Measurements from ENCODE around the gene COCH.

The COCH gene

DNA sequence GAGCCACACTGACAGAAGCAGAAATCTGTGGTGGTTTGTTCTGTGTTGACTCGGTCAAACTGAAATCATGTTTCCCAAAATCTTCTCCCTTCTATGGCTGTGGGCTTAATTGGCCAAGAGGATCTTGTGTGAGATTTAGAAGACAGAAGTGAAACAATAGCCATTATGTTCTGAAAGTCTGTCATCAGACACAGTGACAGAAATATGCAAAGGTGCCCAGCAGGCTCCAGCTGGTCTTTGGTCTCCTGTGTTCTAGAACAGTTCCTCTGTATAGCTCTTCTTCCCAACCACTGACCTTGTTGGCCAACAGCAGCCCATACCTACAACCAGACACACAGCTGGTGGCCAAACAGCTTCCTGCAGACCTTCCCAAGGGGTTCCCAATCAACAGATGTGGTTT lies 25.0 kb upstream of the COCH start:
- peak overlapping the region in 5 of 11 experiments; percentile 6 to 56 (median 28); a peak in 8 of 22 replicates for H3K27ac ChIP-seq
- H3K4me1 ChIP-seq, result peaks cover 0 to 17% (median 5%) of the 10 kb centered on the region in 10 experiments; a peak in 11 of 20 replicates
- no peaks in the 10 kb centered on the region for H3K9me3 ChIP-seq (replicated peaks in 1 of 11)
- H3K9ac ChIP-seq, result 0 out of 22 replicates have a peak overlapping the region, but pooled peaks of 1 of the 11 experiments have one; percentile 27
- H3K36me3 ChIP-seq, result no peaks in the 10 kb centered on the region
- peak overlapping the region in 6 of 11 experiments; percentile 5 to 66 (median 44); a peak in 12 of 22 replicates for H3K4me2 ChIP-seq
- TF ChIP-seq Cebpa-rat (IDR thresholded peaks at IDR 0.05), result no peak
- no peaks in the 10 kb centered on the region for H4K20me1 ChIP-seq
- no peak overlapping the region for H3K4me3 ChIP-seq
- no peaks in the 10 kb centered on the region for H3K27me3 ChIP-seq

DNA sequence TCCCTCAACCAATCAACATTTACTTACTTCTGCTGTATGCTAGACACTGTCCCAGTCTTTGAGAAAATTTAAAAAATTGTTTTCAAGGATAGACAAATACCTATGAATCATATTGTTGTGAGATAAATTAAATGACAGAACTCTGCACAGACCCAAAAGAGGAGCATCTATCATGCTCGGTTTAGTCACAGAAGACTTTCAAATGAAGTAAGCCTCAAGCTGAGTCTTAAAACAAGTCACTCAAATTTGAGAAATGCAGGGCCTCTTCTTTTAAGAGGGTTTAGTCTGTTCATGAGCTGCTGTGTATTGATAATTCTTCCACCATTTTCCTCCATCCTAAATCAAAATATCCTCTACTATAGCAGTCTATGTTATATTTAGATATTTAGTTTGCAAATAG lies 24.4 kb upstream of the COCH start:
- H3K9ac ChIP-seq, result no peak overlapping the region
- H3K4me2 ChIP-seq, result 0 out of 22 replicates have a peak overlapping the region, but pooled peaks of 1 of the 11 experiments have one; percentile 66
- no peaks in the 10 kb centered on the region for H4K20me1 ChIP-seq
- peaks cover 0 to 17% (median 5%) of the 10 kb centered on the region in 10 experiments; a peak in 11 of 20 replicates for H3K4me1 ChIP-seq
- H3K27me3 ChIP-seq, result no peaks in the 10 kb centered on the region
- H3K9me3 ChIP-seq (replicated peaks in 1 of 11), result no peaks in the 10 kb centered on the region
- no peak for TF ChIP-seq Cebpa-rat (IDR thresholded peaks at IDR 0.05)
- H3K36me3 ChIP-seq, result no peaks in the 10 kb centered on the region
- H3K27ac ChIP-seq, result no peak overlapping the region
- H3K4me3 ChIP-seq, result no peak overlapping the region

DNA sequence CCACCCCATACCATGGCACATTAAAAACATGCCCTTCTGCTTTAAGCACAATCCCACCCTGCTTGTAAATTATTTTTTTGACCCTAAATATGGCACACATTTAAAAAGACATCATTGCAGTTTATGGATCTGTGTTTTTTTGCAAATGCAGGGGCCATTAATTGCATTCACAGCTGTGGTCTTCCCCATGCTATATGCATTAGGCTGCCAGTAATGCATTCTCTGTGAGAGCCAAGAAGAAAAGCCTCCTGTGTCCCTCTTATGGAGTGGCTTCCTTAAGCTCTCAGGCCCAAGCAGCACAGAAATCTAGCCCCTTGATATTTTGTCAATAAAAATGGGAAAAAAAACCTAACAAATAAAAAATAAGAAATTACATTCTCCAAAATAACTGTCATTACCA lies 20.4 kb upstream of the COCH start:
- no peaks in the 10 kb centered on the region for H3K36me3 ChIP-seq
- no peaks in the 10 kb centered on the region for H3K9me3 ChIP-seq (replicated peaks in 1 of 11)
- H3K4me2 ChIP-seq, result no peak overlapping the region
- H3K9ac ChIP-seq, result no peak overlapping the region
- H3K27me3 ChIP-seq, result no peaks in the 10 kb centered on the region
- TF ChIP-seq Cebpa-rat (IDR thresholded peaks at IDR 0.05), result no peak
- H3K27ac ChIP-seq, result no peak overlapping the region
- H3K4me1 ChIP-seq, result peaks cover 0 to 10% (median 5%) of the 10 kb centered on the region in 10 experiments; a peak in 11 of 20 replicates
- H4K20me1 ChIP-seq, result no peaks in the 10 kb centered on the region
- no peak overlapping the region for H3K4me3 ChIP-seq

DNA sequence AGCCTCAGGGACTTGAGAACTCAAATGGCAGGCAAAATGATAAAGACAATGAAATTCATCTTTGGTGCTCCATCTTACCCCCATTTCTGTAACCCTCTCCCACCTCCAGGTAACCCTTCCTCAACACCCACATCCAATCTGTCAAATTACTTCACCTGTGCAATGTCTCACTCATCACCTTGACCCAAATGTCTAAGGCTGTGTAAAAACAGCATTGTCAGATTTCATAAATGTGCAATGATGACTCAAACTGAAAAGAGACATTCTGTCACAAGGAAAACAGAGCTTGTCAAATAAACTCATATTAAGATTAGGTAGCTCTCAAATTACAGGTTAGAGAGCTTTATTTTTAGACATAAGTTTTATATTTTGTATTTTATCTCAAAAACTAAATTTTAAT lies 19.9 kb upstream of the COCH start:
- no peak overlapping the region for H3K4me2 ChIP-seq
- H3K9ac ChIP-seq, result no peak overlapping the region
- no peaks in the 10 kb centered on the region for H3K9me3 ChIP-seq (replicated peaks in 1 of 11)
- no peaks in the 10 kb centered on the region for H3K27me3 ChIP-seq
- no peak overlapping the region for H3K27ac ChIP-seq
- H3K4me3 ChIP-seq, result no peak overlapping the region
- H4K20me1 ChIP-seq, result no peaks in the 10 kb centered on the region
- H3K4me1 ChIP-seq, result peaks cover 0 to 5% (median 1%) of the 10 kb centered on the region in 10 experiments; a peak in 10 of 20 replicates
- H3K36me3 ChIP-seq, result no peaks in the 10 kb centered on the region
- TF ChIP-seq Cebpa-rat (IDR thresholded peaks at IDR 0.05), result no peak

DNA sequence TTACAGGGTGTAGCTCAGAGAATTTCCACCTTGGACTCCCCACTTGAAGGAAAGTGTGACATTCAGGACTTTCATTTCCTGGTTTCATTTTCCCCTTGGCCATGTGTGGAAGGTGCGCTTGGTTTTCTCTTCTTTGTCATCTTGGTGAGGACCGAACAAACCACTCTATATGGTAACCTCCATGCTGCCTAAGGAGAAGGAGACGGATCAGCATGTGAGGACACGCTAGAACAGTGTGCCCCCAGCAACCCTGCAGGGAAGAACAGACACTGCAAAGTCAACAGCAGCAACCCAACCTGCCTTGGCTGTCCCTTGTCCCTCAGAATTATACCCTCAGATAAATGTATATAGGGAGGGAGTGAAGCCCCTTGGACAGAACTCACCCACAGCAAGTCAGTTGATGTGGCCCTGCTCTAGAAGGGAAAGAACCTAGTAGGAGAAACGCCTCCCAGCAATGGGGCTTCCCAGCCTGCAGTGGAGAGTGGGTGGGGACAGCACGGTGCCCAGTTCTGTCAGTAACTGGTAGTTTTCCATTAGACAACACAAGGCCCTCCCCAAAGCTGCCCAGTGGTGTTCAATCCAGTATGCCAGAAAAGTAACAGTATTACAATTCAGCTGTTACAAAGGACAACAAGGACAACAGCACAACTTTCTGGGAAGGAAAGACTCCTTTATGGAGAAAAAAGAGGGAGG lies 18.9 kb upstream of the COCH start:
- Histone ChIP-seq H3K36me3 (no peaks in the 10 kb centered on the region), H3K4me2 (no peak overlapping the region)

DNA sequence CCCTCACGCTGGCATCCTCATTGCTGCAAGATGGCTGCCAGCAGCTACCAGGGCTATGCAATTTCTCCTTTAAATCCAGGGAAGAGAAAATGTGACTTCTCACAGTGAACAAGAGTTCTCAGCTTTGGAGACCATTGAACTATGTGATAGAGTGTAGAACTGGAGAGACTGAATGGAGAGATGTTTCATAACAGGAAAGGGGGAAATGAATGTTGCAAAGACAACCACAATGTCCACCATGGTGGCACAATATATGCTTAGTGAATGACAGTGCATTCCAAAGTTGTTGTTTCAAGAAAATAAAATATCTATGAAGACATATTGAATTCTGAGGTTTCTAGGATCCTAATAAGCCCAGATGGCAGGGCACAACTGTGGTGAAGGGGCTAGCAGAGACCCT lies 13.2 kb upstream of the COCH start:
- Histone ChIP-seq H3K4me2 (peak overlapping the region in 7 of 11 experiments; percentile 6 to 71 (median 35); a peak in 11 of 22 replicates), H3K4me1 (peaks cover 11 to 39% (median 20%) of the 10 kb centered on the region in 10 experiments), H3K4me3 (0 out of 20 replicates have a peak overlapping the region, but pooled peaks of 1 of the 10 experiments have one; percentile 0), H3K27me3 (no peaks in the 10 kb centered on the region), H3K27ac (peak overlapping the region in 8 of 11 experiments; percentile 11 to 78 (median 53); a peak in 13 of 22 replicates), H3K9me3 (replicated peaks in 1 of 11) (peaks cover 0 to 28% (median 7%) of the 10 kb centered on the region in 11 experiments; a peak in 8 of 22 replicates), H3K36me3 (no peaks in the 10 kb centered on the region), H3K9ac (peak overlapping the region in 3 of 11 experiments; percentile 37 to 42 (median 42); a peak in 4 of 22 replicates), H4K20me1 (no peaks in the 10 kb centered on the region)
- TF ChIP-seq Cebpa-rat (IDR thresholded peaks at IDR 0.05), result peak in 4 of 11 experiments; percentile 23 to 74 (median 46); a peak in 5 of 22 replicates

More for the DNA sequence above, 18.9 kb upstream of the COCH start:
- H4K20me1 ChIP-seq, result no peaks in the 10 kb centered on the region
- no peak overlapping the region for H3K27ac ChIP-seq
- no peak overlapping the region for H3K9ac ChIP-seq
- peaks cover 0 to 4% (median 0%) of the 10 kb centered on the region in 10 experiments; a peak in 3 of 20 replicates for H3K4me1 ChIP-seq
- no peak overlapping the region for H3K4me3 ChIP-seq
- H3K27me3 ChIP-seq, result no peaks in the 10 kb centered on the region
- TF ChIP-seq Cebpa-rat (IDR thresholded peaks at IDR 0.05), result no peak
- peaks cover 0 to 9% (median 0%) of the 10 kb centered on the region in 11 experiments; a peak in 5 of 22 replicates for H3K9me3 ChIP-seq (replicated peaks in 1 of 11)

GRCh38 chr14:30864934-30865333 lies 9.4 kb upstream of the COCH start:
- no peak overlapping the region for H3K9ac ChIP-seq
- no peaks in the 10 kb centered on the region for H4K20me1 ChIP-seq
- H3K4me3 ChIP-seq, result no peak overlapping the region
- no peaks in the 10 kb centered on the region for H3K27me3 ChIP-seq
- no peak for TF ChIP-seq Cebpa-rat (IDR thresholded peaks at IDR 0.05)
- no peaks in the 10 kb centered on the region for H3K36me3 ChIP-seq
- no peak overlapping the region for H3K4me2 ChIP-seq
- H3K27ac ChIP-seq, result no peak overlapping the region
- H3K9me3 ChIP-seq (replicated peaks in 1 of 11), result peaks cover 0 to 27% (median 7%) of the 10 kb centered on the region in 11 experiments; a peak in 8 of 22 replicates
- H3K4me1 ChIP-seq, result peaks cover 11 to 39% (median 23%) of the 10 kb centered on the region in 10 experiments

DNA sequence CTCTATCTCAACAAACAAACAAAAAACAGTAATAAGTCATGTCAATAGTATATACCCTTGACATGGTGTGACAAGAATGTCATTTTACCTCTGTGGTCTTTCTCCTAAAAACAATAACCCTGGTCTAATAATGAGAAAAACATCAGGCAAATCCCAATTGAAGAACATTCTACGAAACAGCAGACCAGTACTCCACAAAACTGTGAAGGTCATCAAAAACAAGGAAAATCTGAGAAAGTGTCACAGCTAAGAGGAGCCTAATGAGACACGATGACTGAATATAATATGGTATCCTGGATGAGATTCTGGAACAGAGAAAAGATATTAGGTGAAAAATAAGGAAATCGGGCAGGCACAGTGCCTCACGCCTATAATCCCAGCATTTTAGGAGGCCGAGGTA lies 5.6 kb upstream of the COCH start:
- Histone ChIP-seq H3K4me2 (no peak overlapping the region), H3K9me3 (replicated peaks in 1 of 11) (no peaks in the 10 kb centered on the region), H3K36me3 (no peaks in the 10 kb centered on the region), H3K4me3 (no peak overlapping the region), H3K27me3 (peaks cover 0 to 14% (median 0%) of the 10 kb centered on the region in 11 experiments; a peak in 8 of 22 replicates), H4K20me1 (no peaks in the 10 kb centered on the region), H3K9ac (no peak overlapping the region), H3K27ac (no peak overlapping the region), H3K4me1 (peaks cover 4 to 9% (median 6%) of the 10 kb centered on the region in 10 experiments; a peak in 18 of 20 replicates)
- TF ChIP-seq Cebpa-rat (IDR thresholded peaks at IDR 0.05), result no peak

DNA sequence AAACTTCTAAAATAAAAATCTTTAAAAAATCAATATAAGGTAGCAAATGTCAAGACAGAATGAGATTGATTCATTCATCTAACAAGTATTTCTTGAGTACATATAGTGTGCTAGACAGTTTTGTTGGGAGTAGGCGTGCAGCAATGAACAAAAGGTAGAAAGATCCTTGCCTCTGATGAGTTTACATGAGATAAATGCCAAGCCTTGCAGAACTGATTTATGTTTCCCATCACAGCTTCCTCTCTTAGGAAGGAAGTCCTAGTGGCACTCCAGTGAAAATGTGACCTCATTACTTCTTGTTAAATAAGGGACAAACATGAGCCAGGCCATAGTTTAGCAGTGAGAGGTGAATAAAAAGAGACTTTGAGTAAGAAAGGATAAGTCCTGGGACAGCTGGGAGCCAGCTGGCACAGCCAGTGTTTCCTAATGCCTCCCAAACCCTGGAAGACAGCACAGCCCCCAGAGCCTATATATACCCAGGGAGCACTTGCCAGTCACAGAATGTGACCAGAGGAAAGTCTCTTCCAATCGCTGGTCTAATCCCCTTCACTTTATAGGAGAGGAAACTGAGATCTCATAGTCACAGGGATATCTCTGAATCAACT lies 4.7 kb upstream of the COCH start:
- Histone ChIP-seq H3K9me3 (replicated peaks in 1 of 11) (no peaks in the 10 kb centered on the region), H4K20me1 (no peaks in the 10 kb centered on the region), H3K36me3 (no peaks in the 10 kb centered on the region), H3K4me2 (peak overlapping the region in 2 of 11 experiments; percentile 16 to 17; a peak in 1 of 22 replicates), H3K27me3 (peaks cover 0 to 23% (median 0%) of the 10 kb centered on the region in 11 experiments; a peak in 8 of 22 replicates), H3K4me1 (peaks cover 5 to 10% (median 8%) of the 10 kb centered on the region in 10 experiments; a peak in 17 of 20 replicates), H3K27ac (no peak overlapping the region), H3K4me3 (no peak overlapping the region), H3K9ac (no peak overlapping the region)
- no peak for TF ChIP-seq Cebpa-rat (IDR thresholded peaks at IDR 0.05)

Data from BLaER1 treated with 17β-estradiol and CSF1 and Interleukin-3, amounts not matched to agents 10 nM and 100 nM (cell line).